SH-SY5Y (cell line): ENCODE data around the gene NRSN2.
A peak's percentile ranks its signal among the peaks of the same experiment; 100 is the strongest.

Source experiments
- GATA2 ChIP-seq: IDR thresholded peaks from 2 replicates; pipeline ENCODE4 v1.6.1; 2011; ENCODE audit warnings: mild to moderate bottlenecking, low read depth, low read length
- GATA3 ChIP-seq: IDR thresholded peaks from 2 replicates; pipeline ENCODE4 v1.6.1; 2011; ENCODE audit warnings: low read depth, mild to moderate bottlenecking, low read length, moderate library complexity

NRSN2 gene

GRCh38 chr20:387520-387919 is 40.6 kb downstream of the NRSN2 start:
- TF ChIP-seq GATA3 = no peak
- TF ChIP-seq GATA2 = no peak

GRCh38 chr20:388034-388994 is 41.4 kb downstream of the NRSN2 start:
- TF ChIP-seq GATA3 (no peak), GATA2 (no peak)

- TF ChIP-seq GATA3 = no peak
- TF ChIP-seq GATA2 = no peak
Observed at GRCh38 chr20:389220-389619, 42.3 kb downstream of the NRSN2 start.

- TF ChIP-seq GATA2 = no peak
- TF ChIP-seq GATA3 = no peak
Observed at GRCh38 chr20:391041-391711, 44.3 kb downstream of the NRSN2 start.

GRCh38 chr20:396252-396618 is 49.3 kb downstream of the NRSN2 start:
- TF ChIP-seq GATA3 = no peak
- TF ChIP-seq GATA2 = no peak

GRCh38 chr20:396619-397431 is 49.9 kb downstream of the NRSN2 start:
- no peak for TF ChIP-seq GATA3
- no peak for TF ChIP-seq GATA2

GRCh38 chr20:397432-398237 is 50.7 kb downstream of the NRSN2 start:
- TF ChIP-seq GATA2 (no peak), GATA3 (no peak)

- TF ChIP-seq GATA3 (no peak), GATA2 (no peak)
Observed at GRCh38 chr20:399182-399707, 52.3 kb downstream of the NRSN2 start.

- TF ChIP-seq GATA3 = no peak
- TF ChIP-seq GATA2 = peak; percentile 34; the same call in 1 of the 2 replicates
Observed at GRCh38 chr20:400128-400453, 53.2 kb downstream of the NRSN2 start.

GRCh38 chr20:400454-401275 is 53.8 kb downstream of the NRSN2 start:
- no peak for TF ChIP-seq GATA3
- no peak for TF ChIP-seq GATA2

- no peak for TF ChIP-seq GATA3
- no peak for TF ChIP-seq GATA2
Observed at GRCh38 chr20:401682-402495, 55.0 kb downstream of the NRSN2 start.

GRCh38 chr20:402496-402885 is 55.6 kb downstream of the NRSN2 start:
- TF ChIP-seq GATA2 = no peak
- no peak for TF ChIP-seq GATA3
